Large intestine (tissue), 3 donors: ENCODE results near the gene MUC20. TPM values are rescaled to one million over a fixed set of nuclear protein-coding genes. Genes with fewer than 3 reads are reported as not detected.
"Not testable (repeated sequence)": the region's sequence is repeated elsewhere in the genome, so short reads cannot be mapped to it uniquely, and the experiment has no call there.

Source experiments
- DNase-seq, 2 donors: peaks; one replicate each; pipeline versions ENCODE4 v3.0.0 to v3.0.0-alpha.2; 2013
- H3K27ac ChIP-seq: one replicate; pipeline ENCODE4 v1.5.1; 2013; ENCODE audit warnings: low read length
- H3K27me3 ChIP-seq: 2 replicates; pipeline ENCODE4 v1.6.1; 2013; ENCODE audit warnings: low read length; ENCODE audit not compliant: control insufficient read depth, insufficient read depth
- H3K36me3 ChIP-seq: 2 replicates; pipeline ENCODE4 v1.6.1; 2013; ENCODE audit warnings: low read length; ENCODE audit not compliant: control insufficient read depth, insufficient read depth
- H3K4me1 ChIP-seq: one replicate; pipeline ENCODE4 v1.6.1; 2013; ENCODE audit warnings: low read length; ENCODE audit not compliant: control insufficient read depth, insufficient read depth
- H3K4me3 ChIP-seq: one replicate; pipeline ENCODE4 v1.5.1; 2013; ENCODE audit warnings: low read length
- H3K9me3 ChIP-seq: one replicate; pipeline ENCODE4 v1.6.1; 2013; ENCODE audit warnings: mild to moderate bottlenecking, low read depth, low read length, moderate library complexity; ENCODE audit not compliant: control insufficient read depth
- WGBS: methylation state at CpG from one replicate; pipeline ENCODE4 v1.1.5; 2013; ENCODE audit warnings: low lambda C conversion rate; ENCODE audit not compliant: insufficient coverage; 5-methylcytosine and 5-hydroxymethylcytosine counted together
- polyA plus RNA-seq: library from polyadenylated mRNA; unstranded; fragments of 120-200 nt; gene quantifications from one replicate; pipeline ENCODE4 v1.2.1, GENCODE V29; 2013

Gene MUC20
- polyA plus RNA-seq, 1 donor = 34.5 TPM

- H3K36me3 ChIP-seq = no peaks in the 10 kb centered on the region
- DNase-seq = no peak
- no peak overlapping the region for H3K4me3 ChIP-seq
- 100% methylated on average over 1 of the region's 28 CpGs for WGBS
- peaks cover 32% of the 10 kb centered on the region for H3K27me3 ChIP-seq
- no peaks in the 10 kb centered on the region for H3K4me1 ChIP-seq
- H3K27ac ChIP-seq = no peak overlapping the region
- peaks cover 6% of the 10 kb centered on the region for H3K9me3 ChIP-seq
Measured at GRCh38 chr3:195764961-195765706, 44.4 kb downstream of the MUC20 start.

GRCh38 chr3:195766671-195767070 is 45.9 kb downstream of the MUC20 start:
- whole genome bisulfite sequencing = no CpG with 5 or more reads among the region's 14 CpGs
- no peaks in the 10 kb centered on the region for H3K36me3 ChIP-seq
- no peak overlapping the region for H3K4me3 ChIP-seq
- H3K9me3 ChIP-seq = peaks cover 6% of the 10 kb centered on the region
- H3K4me1 ChIP-seq = no peaks in the 10 kb centered on the region
- H3K27me3 ChIP-seq = peaks cover 19% of the 10 kb centered on the region
- DNase-seq = no peak
- no peak overlapping the region for H3K27ac ChIP-seq

DNA sequence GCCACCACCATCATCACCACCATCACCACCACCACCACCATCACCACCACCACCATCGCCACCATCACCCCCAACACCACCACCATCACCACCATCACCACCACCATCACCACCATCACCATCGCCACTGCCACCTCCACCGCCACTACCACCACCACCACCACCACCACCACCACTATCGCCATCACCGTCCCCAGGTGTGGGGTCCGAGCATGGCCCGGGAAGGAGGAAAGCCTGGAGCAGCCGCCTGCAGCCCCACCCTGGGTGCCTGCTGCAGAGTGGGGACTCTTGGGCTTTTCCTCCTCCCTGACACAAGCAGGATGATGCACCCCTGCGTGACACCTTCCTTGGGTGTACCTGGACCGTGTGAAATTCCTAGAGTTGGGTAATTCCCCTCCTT is 47.0 kb downstream of the MUC20 start:
- no peak overlapping the region for H3K4me3 ChIP-seq
- peaks cover 6% of the 10 kb centered on the region for H3K9me3 ChIP-seq
- H3K36me3 ChIP-seq = no peaks in the 10 kb centered on the region
- no peaks in the 10 kb centered on the region for H3K4me1 ChIP-seq
- DNase-seq = no peak
- H3K27ac ChIP-seq = no peak overlapping the region
- H3K27me3 ChIP-seq = peaks cover 12% of the 10 kb centered on the region
- WGBS = no CpG with 5 or more reads among the region's 10 CpGs

GRCh38 chr3:195768414-195768813 is 47.6 kb downstream of the MUC20 start:
- Histone ChIP-seq H3K27ac (no peak overlapping the region), H3K9me3 (peaks cover 6% of the 10 kb centered on the region), H3K27me3 (peaks cover 7% of the 10 kb centered on the region), H3K4me1 (no peaks in the 10 kb centered on the region), H3K36me3 (no peaks in the 10 kb centered on the region), H3K4me3 (no peak overlapping the region)
- DNase-seq = no peak
- WGBS = no CpG with 5 or more reads among the region's 6 CpGs

- Histone ChIP-seq H3K4me1 (no peaks in the 10 kb centered on the region), H3K4me3 (no peak overlapping the region), H3K36me3 (no peaks in the 10 kb centered on the region), H3K27me3 (peaks cover 2% of the 10 kb centered on the region), H3K27ac (no peak overlapping the region), H3K9me3 (peaks cover 6% of the 10 kb centered on the region)
- DNase-seq = no peak
- no CpG with 5 or more reads among the region's 17 CpGs for WGBS
Measured at GRCh38 chr3:195768831-195769303, 48.1 kb downstream of the MUC20 start.

- no peak overlapping the region for H3K27ac ChIP-seq
- DNase-seq = no peak
- no CpG with 5 or more reads among the region's 10 CpGs for WGBS
- H3K36me3 ChIP-seq = no peaks in the 10 kb centered on the region
- no peaks in the 10 kb centered on the region for H3K27me3 ChIP-seq
- no peak overlapping the region for H3K4me3 ChIP-seq
- H3K9me3 ChIP-seq = peaks cover 6% of the 10 kb centered on the region
- H3K4me1 ChIP-seq = no peaks in the 10 kb centered on the region
Measured at GRCh38 chr3:195769551-195769950, 48.8 kb downstream of the MUC20 start.

DNA sequence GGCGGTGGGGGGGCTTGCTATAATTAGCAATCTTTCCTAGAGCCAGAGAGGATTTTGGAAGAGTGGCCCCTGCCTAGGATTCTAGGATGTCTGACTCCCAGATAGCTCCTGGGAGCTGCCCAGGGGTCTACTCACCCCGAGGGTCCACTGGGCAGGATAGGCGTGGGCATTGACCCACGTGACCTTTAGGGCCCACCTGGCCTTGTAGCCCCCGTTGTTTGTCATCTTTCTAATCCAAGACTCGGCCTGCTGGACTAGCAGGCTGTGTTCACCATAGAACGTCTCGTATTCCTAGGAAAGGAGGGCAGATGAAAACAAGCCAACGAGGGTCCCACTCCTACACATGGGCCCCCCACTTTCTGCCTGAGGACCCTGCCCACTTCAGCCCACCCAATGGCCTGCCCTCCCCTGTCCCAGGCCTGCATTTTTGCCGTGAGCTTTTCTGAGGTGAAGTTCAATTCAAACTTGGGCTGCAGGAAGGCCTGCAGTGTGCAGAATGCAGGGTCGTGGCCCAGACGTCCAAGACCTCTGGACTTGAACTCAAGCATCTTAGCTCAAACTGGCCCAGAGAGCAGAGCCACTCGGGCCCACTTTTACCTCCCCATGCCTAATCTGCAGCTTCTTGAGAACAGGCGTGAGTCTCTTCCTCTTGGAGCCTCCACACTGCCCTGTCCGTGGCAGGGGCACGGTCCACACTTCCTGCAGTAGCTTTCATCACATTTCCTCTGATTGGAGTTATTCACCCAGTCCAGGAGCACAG is 49.5 kb downstream of the MUC20 start:
- no peak for DNase-seq
- WGBS = no CpG with 5 or more reads among the region's 16 CpGs
- Histone ChIP-seq H3K9me3 (peaks cover 6% of the 10 kb centered on the region), H3K27me3 (no peaks in the 10 kb centered on the region), H3K4me3 (no peak overlapping the region), H3K4me1 (no peaks in the 10 kb centered on the region), H3K36me3 (no peaks in the 10 kb centered on the region), H3K27ac (no peak overlapping the region)

DNA sequence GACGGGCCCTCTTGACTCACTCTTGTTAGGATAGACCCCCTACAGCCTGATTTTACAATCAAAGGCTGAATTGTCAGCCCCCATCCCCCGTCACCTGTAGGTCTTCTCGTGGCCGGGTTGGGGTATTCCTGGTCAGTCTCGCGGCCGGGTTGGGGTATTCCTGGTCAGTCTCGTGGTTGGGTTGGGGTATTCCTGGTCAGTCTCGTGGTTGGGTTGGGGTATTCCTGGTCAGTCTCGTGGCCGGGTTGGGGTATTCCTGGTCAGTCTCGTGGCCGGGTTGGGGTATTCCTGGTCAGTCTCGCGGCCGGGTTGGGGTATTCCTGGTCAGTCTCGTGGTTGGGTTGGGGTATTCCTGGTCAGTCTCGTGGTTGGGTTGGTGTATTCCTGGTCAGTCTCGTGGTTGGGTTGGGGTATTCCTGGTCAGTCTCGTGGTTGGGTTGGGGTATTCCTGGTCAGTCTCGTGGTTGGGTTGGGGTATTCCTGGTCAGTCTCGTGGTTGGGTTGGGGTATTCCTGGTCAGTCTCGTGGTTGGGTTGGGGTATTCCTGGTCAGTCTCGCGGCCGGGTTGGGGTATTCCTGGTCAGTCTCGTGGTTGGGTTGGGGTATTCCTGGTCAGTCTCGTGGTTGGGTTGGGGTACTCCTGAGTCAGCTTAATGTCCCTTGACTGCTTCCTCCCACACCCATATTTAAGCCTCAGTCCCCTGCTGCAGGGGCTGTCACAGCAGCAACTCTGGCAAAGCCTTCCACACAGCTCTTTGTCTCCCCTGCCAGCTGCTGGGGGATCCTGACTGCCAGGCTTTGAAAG is 50.3 kb downstream of the MUC20 start:
- WGBS = no CpG with 5 or more reads among the region's 28 CpGs
- not testable (repeated sequence) for H3K9me3 ChIP-seq, H3K4me1 ChIP-seq, H3K27ac ChIP-seq, DNase-seq, H3K36me3 ChIP-seq, H3K4me3 ChIP-seq, H3K27me3 ChIP-seq

DNA sequence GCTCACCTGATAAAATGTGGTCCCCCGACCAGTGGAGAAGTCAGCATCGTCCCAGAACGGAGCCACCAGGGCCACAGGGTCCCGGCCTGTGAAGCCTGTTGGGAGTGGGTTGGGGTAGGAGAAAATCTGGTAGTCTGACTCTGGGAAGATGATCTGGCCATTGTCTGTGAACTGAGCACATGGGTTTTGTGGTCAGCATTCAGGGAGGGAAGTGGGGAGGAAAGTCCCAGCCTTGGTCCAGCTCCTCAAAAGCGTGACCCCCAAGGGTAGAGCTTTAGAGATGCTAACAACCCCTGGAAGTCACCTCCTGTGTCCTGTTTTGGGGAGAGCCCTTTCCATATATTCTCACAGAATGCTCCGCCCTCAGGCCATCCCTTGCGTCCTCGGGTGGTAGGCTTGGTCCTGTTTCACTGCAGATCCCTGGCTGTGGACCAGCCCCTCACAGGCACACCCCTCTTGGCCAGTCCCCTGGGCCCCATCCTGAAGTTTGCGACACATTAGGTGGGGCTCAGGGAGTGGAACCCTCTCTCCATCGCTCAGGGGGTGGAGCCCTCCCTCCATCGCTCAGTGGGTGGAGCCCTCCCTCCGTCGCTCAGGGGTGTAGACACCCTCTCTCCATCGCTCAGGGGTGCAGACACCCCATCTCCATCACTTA is 51.0 kb downstream of the MUC20 start:
- no CpG with 5 or more reads among the region's 14 CpGs for WGBS
- no peaks in the 10 kb centered on the region for H3K4me1 ChIP-seq

More for the DNA sequence above, 51.0 kb downstream of the MUC20 start:
- Histone ChIP-seq H3K27ac (no peak overlapping the region), H3K27me3 (no peaks in the 10 kb centered on the region), H3K9me3 (peaks cover 6% of the 10 kb centered on the region), H3K36me3 (no peaks in the 10 kb centered on the region), H3K4me3 (no peak overlapping the region)
- no peak for DNase-seq
